Right lobe of liver (tissue), 6 donors: ENCODE results near the gene DCAF6. TPM values are rescaled to one million over a fixed set of nuclear protein-coding genes. Genes with fewer than 3 reads are reported as not detected.

Source experiments
- ATAC-seq, 4 donors: fragments of 200-7000 bp; cut with Tn5 transposase; one replicate each; pipeline ENCODE4 v1.9.1; 2020; ENCODE audit warnings: mild to moderate bottlenecking in 4 of 4, moderate library complexity in 4 of 4
- DNase-seq, 3 donors: peaks; one replicate each; pipeline ENCODE4 v3.0.0-alpha.2; 2020
- H3K27ac ChIP-seq, 3 donors: fragments of 200-600 bp; one replicate each; pipeline ENCODE4 v1.8.0; 2022
- H3K27me3 ChIP-seq, 2 donors: fragments of 200-600 bp; one replicate each; pipeline ENCODE4 v1.8.0; 2022
- H3K36me3 ChIP-seq, 4 donors: fragments of 200-600 bp; sonication (generic) in 1 of 4; one replicate each; pipeline versions ENCODE4 v1.5.1 to v1.8.0; 2017 to 2022; ENCODE audit warnings: control low read depth in 1 of 4
- H3K4me1 ChIP-seq, 4 donors: fragments of 200-600 bp; sonication (generic) in 1 of 4; one replicate each; pipeline versions ENCODE4 v1.5.1 to v1.8.0; 2017 to 2022; ENCODE audit warnings: control low read depth in 1 of 4
- H3K4me3 ChIP-seq, 3 donors: fragments of 200-600 bp; one replicate each; pipeline ENCODE4 v1.8.0; 2022
- H3K9me3 ChIP-seq, 4 donors: fragments of 200-600 bp; sonication (generic) in 1 of 4; one replicate each; pipeline versions ENCODE4 v1.5.1 to v1.8.0; 2017 to 2022; ENCODE audit warnings: control low read depth in 1 of 4
- POLR2A ChIP-seq: fragments of 450-650 bp; IDR thresholded peaks from one replicate; pipeline ENCODE4 v1.6.1; 2017; ENCODE audit warnings: antibody characterized with exemption, mild to moderate bottlenecking
- WGBS: methylation state at CpG from one replicate; pipeline ENCODE4 v1.1.6; 2018; ENCODE audit warnings: low coverage, low lambda C conversion rate; ENCODE audit not compliant: insufficient coverage; ENCODE audit errors: missing lambda C conversion rate; 5-methylcytosine and 5-hydroxymethylcytosine counted together
- intact Hi-C, 2 donors: fragments of 100-400 bp; cut with DNase I; formaldehyde crosslinking; loops; one replicate each; pipeline versions ENCODE4 v1.11.2 to v1.14.1; 2022
- total RNA-seq, 6 experiments: library from RNA; depleted of rRNA in 2 of 6; stranded (reverse); fragments of >200 nt in 2 of 6; fragmentation: NEBNext Ultra II Directional in 3 of 6; extraction: Animal tissue kit (Norgen Biotek cat#: 25700) in 3 of 6; gene quantifications; one replicate each; pipeline versions ENCODE4 v1.1.0 to v1.2.4, GENCODE V29; 2016 to 2023
- TF ChIP-seq, protein P1 (sequence below), 4 donors: fragments of 200-600 bp in 3 of 4; fragments of 450-650 bp in 1 of 4; IDR thresholded peaks; one replicate each; pipeline versions ENCODE4 v1.5.1 to v1.8.0; 2016 to 2022; ENCODE audit warnings: antibody characterized with exemption in 4 of 4, mild to moderate bottlenecking in 2 of 4
- donor health status: DM: no; HTN: yes; CAD: no.
- donor health status: DM: no; HTN: no; CAD: no.
- donor health status: DM: no; HTN: no; CAD: no.
- donor health status: DM: no; HTN: yes; CAD: no.
- donor health status: DM: no; HTN: yes; CAD: no.

Gene DCAF6
- total RNA-seq, 6 experiments from 2014 or later = 35.8 to 65.9 (median 48.8) TPM

DNA sequence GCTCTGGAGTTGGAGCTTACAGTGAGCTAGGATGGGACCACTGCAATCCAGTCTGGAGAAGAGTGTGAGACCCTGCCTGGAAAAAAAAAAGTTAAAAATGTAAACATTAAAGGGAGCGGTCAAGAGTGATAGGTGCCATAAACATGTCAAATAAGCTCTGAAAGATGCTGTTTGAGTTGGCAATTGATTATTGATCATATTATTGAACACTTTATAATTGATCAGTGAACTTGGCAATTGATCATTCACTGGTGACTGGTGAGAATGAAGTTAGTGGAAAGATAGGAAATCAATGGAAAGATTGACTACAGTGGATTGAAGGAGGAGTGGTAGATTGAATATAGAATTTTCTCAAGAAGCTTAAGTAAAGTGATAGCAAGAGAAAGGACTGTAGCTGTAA is 64.7 kb downstream of the DCAF6 start:
- Histone ChIP-seq H3K4me3 (no peak overlapping the region), H3K4me1 (no peaks in the 10 kb centered on the region), H3K9me3 (no peaks in the 10 kb centered on the region), H3K27ac (no peak overlapping the region), H3K27me3 (no peaks in the 10 kb centered on the region), H3K36me3 (peaks cover 0 to 27% (median 6%) of the 10 kb centered on the region in 4 donors)
- TF ChIP-seq, protein P1, sequence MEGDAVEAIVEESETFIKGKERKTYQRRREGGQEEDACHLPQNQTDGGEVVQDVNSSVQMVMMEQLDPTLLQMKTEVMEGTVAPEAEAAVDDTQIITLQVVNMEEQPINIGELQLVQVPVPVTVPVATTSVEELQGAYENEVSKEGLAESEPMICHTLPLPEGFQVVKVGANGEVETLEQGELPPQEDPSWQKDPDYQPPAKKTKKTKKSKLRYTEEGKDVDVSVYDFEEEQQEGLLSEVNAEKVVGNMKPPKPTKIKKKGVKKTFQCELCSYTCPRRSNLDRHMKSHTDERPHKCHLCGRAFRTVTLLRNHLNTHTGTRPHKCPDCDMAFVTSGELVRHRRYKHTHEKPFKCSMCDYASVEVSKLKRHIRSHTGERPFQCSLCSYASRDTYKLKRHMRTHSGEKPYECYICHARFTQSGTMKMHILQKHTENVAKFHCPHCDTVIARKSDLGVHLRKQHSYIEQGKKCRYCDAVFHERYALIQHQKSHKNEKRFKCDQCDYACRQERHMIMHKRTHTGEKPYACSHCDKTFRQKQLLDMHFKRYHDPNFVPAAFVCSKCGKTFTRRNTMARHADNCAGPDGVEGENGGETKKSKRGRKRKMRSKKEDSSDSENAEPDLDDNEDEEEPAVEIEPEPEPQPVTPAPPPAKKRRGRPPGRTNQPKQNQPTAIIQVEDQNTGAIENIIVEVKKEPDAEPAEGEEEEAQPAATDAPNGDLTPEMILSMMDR (IDR thresholded peaks at IDR 0.05) = no peak
- no peak for TF ChIP-seq POLR2A
- 100% methylated on average over 1 of the region's 1 CpG for WGBS
- DNase-seq (no peak), ATAC-seq (no peak)
- intact Hi-C loops = no loop called here

DNA sequence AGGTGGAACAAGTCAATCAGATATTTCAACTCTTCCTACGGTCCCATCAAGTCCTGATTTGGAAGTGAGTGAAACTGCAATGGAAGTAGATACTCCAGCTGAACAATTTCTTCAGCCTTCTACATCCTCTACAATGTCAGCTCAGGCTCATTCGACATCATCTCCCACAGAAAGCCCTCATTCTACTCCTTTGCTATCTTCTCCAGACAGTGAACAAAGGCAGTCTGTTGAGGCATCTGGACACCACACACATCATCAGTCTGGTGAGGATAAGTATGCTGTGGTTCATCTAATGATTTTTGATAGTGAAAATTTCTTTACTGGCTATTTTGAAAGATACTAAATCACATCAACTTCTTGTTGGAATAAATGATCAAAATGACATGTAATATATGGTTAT is 68.0 kb downstream of the DCAF6 start:
- DNase-seq (no peak), ATAC-seq (no peak)
- Histone ChIP-seq H3K36me3 (peaks cover 0 to 36% (median 11%) of the 10 kb centered on the region in 4 donors), H3K4me3 (no peak overlapping the region), H3K4me1 (no peaks in the 10 kb centered on the region), H3K9me3 (no peaks in the 10 kb centered on the region), H3K27ac (no peak overlapping the region), H3K27me3 (no peaks in the 10 kb centered on the region)
- 86% methylated on average over 2 of the region's 2 CpGs for WGBS
- TF ChIP-seq, protein P1 (IDR thresholded peaks at IDR 0.05) = no peak
- TF ChIP-seq POLR2A = no peak
- intact Hi-C loops = no loop called here

DNA sequence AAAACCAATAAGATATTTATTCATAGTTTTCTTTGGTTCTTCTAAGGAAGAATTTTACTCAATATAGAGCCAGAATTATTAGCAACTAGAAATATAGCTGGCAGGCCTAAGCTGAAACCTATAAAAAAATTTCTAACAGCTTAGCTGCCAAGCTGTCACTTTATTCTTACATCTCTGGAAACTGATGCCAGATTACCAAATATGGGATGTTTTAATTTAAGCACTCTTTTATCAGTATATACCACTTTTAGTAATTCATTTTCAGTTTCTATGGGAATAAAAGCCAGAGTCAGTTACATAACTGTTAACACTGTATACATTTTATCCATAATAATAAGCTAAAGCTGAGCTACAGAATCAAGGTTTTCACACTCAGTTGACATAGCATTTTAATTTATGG is 69.0 kb downstream of the DCAF6 start:
- Histone ChIP-seq H3K36me3 (peaks cover 0 to 36% (median 11%) of the 10 kb centered on the region in 4 donors), H3K27me3 (no peaks in the 10 kb centered on the region), H3K27ac (no peak overlapping the region), H3K4me1 (no peaks in the 10 kb centered on the region), H3K4me3 (no peak overlapping the region), H3K9me3 (no peaks in the 10 kb centered on the region)
- ATAC-seq (no peak), DNase-seq (no peak)
- intact Hi-C loops = no loop called here
- no peak for TF ChIP-seq POLR2A

DNA sequence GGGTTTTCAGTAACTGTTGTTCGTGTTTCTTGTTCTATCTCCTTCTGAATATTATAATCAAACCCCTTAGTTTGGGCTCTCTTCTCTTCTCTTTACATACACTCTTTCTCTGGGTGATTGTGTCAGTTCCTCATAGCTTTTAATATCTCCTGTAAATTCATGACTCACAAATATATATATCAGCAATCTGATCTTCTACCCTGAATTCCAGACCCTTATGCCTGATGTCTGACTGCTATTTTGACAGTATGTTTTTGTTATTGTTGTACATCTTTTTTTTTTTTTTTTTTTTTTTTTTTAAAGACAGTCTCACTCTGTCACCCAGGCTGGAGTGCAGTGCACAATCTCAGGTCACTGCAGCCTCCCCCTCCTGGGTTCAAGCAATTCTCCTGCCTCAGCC is 71.2 kb downstream of the DCAF6 start:
- no peaks in the 10 kb centered on the region for H3K4me1 ChIP-seq
- no peak for DNase-seq
- ATAC-seq = no peak
- no peaks in the 10 kb centered on the region for H3K27me3 ChIP-seq
- no peaks in the 10 kb centered on the region for H3K9me3 ChIP-seq
- 91% methylated on average over 1 of the region's 1 CpG for WGBS
- no peak overlapping the region for H3K27ac ChIP-seq
- intact Hi-C loops = no loop called here
- no peak overlapping the region for H3K4me3 ChIP-seq
- H3K36me3 ChIP-seq = peaks cover 0 to 32% (median 11%) of the 10 kb centered on the region in 4 donors
- TF ChIP-seq, protein P1 (IDR thresholded peaks at IDR 0.05) = no peak
- no peak for TF ChIP-seq POLR2A

DNA sequence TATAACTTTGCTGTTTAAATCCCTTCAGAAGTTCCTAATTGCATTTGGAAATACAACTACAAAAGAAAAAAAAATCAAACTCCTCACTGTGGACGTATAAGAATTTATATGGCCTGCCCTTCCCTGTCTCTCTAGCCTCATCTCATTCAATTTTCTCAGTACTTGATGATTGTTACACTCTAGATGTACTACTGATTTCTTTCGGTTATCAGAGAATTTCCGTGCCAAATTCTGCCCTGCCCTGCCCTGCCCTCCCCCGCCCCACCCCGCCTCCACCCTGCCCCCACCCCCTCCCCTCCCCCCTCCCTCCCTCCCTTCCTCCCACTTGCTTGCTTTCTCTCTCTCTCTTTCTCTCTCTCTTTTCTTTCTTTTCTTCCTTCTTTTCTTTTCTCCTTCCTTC is 72.1 kb downstream of the DCAF6 start:
- Histone ChIP-seq H3K4me3 (no peak overlapping the region), H3K36me3 (peaks cover 0 to 37% (median 12%) of the 10 kb centered on the region in 4 donors), H3K27me3 (no peaks in the 10 kb centered on the region), H3K4me1 (no peaks in the 10 kb centered on the region), H3K9me3 (no peaks in the 10 kb centered on the region), H3K27ac (no peak overlapping the region)
- intact Hi-C loops = no loop called here
- no peak for DNase-seq
- ATAC-seq = no peak
- no peak for TF ChIP-seq POLR2A
- TF ChIP-seq, protein P1 (IDR thresholded peaks at IDR 0.05) = no peak
- 88% methylated on average over 5 of the region's 5 CpGs for WGBS
